G401 (cell line): Measurements from ENCODE around the gene KRT23. TPM values are rescaled to one million over a fixed set of nuclear protein-coding genes. Genes with fewer than 3 reads are reported as not detected.

Experiments used
- DNase-seq: peaks from one replicate; pipeline ENCODE4 v3.0.0-alpha.2; 2015; ENCODE audit warnings: low spot score
- in situ Hi-C: cut with HindIII; loops from 2 replicates; pipeline ENCODE4 v1.10.0; 2016; ENCODE audit warnings: low sequenced_read_pairs, mixed read lengths
- total RNA-seq: library from RNA; depleted of rRNA; stranded (reverse); fragments of >200 nt; shearing (Covaris generic); gene quantifications from 2 replicates; pipeline ENCODE4 v1.2.3, GENCODE V29; 2014; rRNA removed

KRT23 gene
- total RNA-seq, 1 experiment from 2014 or later: not detected

DNA sequence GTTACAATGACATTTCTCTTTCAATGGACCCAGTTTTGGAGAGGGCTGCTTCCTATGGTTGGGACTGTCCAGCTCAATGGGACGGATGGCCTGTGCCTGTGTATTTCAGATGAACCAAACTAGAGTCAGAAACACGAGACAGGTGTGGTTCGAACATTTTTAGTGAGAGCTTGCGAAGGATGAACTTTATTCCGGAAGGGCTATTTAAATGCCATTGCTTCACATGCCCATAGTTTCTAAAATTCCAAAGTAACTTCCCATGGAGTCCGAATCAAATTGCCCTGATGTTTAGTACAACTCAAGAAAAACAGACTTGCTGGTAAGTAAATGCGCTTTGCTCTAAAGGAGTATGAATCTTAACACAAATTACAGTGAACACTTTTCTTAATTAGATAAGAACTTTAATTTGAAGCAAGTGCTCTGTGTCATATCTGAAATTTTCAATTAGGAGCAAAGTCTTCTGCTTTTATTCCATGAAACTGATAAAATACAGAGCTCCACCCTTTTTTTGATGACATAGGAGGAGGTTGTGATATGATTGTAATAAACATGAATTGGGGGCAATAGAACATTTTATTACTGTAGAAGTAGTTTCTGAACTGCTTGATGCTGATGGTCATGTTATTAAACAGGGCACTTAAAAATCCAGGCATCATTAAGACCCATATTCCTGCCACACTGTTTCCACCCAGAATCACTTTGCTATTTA, 53.7 kb downstream of the KRT23 start:
- in situ Hi-C loops: no loop called here
- DNase-seq: no peak

DNA sequence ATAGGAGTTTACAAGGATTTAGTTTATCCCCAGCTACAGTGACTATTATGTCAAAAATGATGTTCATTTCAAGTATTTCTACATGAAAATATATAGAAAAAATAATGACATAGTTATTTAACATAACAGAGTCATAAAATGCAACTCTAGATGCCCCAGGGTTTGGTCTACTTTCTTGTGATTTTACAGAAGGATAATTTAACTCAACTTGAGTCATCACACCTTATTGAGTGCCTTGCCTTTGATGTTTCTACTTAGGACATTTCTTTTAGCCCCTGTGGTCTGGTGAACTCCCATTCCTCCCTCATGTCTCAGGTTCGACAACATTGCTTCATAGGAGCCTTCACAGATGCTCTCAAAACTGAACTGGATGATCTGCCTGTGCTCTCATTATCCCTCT, 54.4 kb downstream of the KRT23 start:
- no peak for DNase-seq
- in situ Hi-C loops: no loop called here

DNA sequence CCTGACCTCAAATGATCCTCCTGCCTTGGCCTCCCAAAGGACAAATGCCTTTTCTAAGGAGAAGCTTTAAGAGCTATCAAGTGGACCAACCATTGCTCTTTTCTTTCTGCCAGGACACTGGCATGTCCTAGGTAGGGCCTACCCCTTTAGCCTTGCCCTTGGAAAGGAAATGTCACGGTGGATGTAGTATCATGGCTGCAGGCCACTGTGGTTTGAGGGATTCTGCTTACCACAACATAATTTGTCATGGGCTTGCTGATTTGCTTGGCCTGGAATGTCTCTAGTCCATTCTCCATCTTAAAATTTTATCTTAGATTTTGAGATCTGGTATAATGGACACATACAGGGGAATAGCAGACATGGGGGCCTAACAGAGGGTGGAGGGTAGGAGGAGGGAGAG, 58.4 kb downstream of the KRT23 start:
- in situ Hi-C loops: no loop called here
- no peak for DNase-seq

DNA sequence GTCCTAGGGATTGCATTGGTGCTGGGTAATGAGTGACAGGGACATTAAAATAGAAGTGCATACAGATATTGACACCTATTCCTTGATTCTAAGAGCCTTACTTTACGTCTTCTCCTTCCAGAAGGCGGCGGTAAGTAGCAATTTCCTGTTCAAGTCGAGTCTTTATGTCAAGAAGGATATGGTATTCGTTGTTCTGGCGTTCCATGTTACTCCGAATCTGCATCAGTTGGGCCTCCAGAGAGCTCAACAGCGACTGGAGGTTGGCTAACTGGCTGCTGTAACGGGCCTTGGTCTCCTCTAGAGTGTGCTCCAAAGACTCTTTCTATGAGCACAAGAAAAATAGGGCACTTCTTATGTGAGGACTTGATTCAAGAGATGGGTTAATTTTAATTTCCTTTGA, 59.4 kb downstream of the KRT23 start:
- in situ Hi-C loops: no loop called here

DNA sequence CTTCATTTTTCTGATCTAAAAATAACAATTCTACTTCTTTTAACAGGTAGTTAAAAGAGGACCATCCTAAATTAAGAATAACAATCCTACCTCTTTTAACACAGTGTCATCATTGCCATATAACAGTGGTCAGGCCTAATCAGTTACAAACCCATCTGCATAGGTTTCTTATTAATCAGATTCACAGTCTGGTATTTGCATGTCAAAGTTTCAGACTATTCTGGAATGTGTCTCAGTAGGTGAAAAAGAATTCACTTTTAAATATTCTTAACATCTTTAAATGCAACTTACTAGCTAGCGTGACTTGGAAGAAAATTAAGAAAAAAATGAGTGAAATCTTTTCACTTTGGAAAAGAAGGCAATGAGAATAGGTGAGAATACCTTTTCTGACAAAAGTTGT, 63.6 kb downstream of the KRT23 start:
- in situ Hi-C loops: no loop called here
- DNase-seq: no peak

More for the DNA sequence above, 59.4 kb downstream of the KRT23 start:
- DNase-seq: no peak

DNA sequence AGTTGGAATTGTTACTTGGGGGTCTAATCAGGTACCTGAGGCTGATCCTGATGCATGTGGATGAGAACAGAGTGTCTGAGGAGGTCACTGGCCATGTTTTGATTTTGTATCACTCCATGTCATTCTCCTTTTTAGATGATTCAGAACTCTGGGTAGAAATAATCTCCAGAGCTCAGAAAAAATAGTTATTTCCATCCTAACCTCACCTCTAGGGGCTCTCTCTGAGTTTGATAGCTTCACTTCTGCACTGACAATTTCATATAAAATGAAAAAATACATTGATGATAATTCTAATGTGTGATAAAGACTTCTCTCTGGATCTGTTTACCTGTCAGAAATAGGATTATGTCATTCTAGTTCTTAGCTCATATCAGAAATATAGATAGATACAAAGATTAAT, 64.2 kb downstream of the KRT23 start:
- in situ Hi-C loops: no loop called here
- no peak for DNase-seq

Other genes starting within 250 kb of the KRT23 start
- not detected in 2 replicates for gene KRT24, start 233.9 kb downstream of the KRT23 start, total RNA-seq
- gene KRT25, start 182.3 kb downstream of the KRT23 start, total RNA-seq: not detected in 2 replicates
- not detected in 2 replicates for gene KRT26, start 165.4 kb downstream of the KRT23 start, total RNA-seq
- not detected in 2 replicates for gene KRT27, start 155.1 kb downstream of the KRT23 start, total RNA-seq
- gene KRT28, start 137.7 kb downstream of the KRT23 start, total RNA-seq: not detected in 2 replicates
- gene KRT10, start 115.0 kb downstream of the KRT23 start, total RNA-seq: 22.4 and 30.6 TPM in 2 replicates
- gene KRT12, start 70.4 kb downstream of the KRT23 start, total RNA-seq: not detected in 2 replicates
- gene KRT20, start 52.4 kb downstream of the KRT23 start, total RNA-seq: not detected in 2 replicates
- not detected in 2 replicates for gene KRT39, start 29.3 kb upstream of the KRT23 start, total RNA-seq
- not detected in 2 replicates for gene KRT40, start 46.7 kb upstream of the KRT23 start, total RNA-seq
- gene KRTAP3-3, start 56.5 kb upstream of the KRT23 start, total RNA-seq: not detected in 2 replicates
- gene KRTAP3-2, start 62.3 kb upstream of the KRT23 start, total RNA-seq: not detected in 2 replicates
- not detected in 2 replicates for gene KRTAP3-1, start 71.5 kb upstream of the KRT23 start, total RNA-seq
- not detected in 2 replicates for gene KRTAP1-5, start 89.6 kb upstream of the KRT23 start, total RNA-seq
- not detected in 2 replicates for gene KRTAP1-4, start 92.5 kb upstream of the KRT23 start, total RNA-seq
- not detected in 2 replicates for gene KRTAP1-3, start 97.2 kb upstream of the KRT23 start, total RNA-seq
- gene KRTAP1-1, start 103.8 kb upstream of the KRT23 start, total RNA-seq: not detected in 2 replicates
- not detected in 2 replicates for gene KRTAP2-1, start 109.7 kb upstream of the KRT23 start, total RNA-seq
- gene KRTAP2-2, start 117.6 kb upstream of the KRT23 start, total RNA-seq: not detected in 2 replicates
- gene KRTAP2-3, start 122.5 kb upstream of the KRT23 start, total RNA-seq: not detected in 2 replicates
- not detected in 2 replicates for gene KRTAP2-4, start 128.2 kb upstream of the KRT23 start, total RNA-seq
- gene KRTAP4-7, start 146.5 kb upstream of the KRT23 start, total RNA-seq: not detected in 2 replicates
- gene KRTAP4-8, start 160.5 kb upstream of the KRT23 start, total RNA-seq: not detected in 2 replicates
- gene KRTAP4-16, start 164.6 kb upstream of the KRT23 start, total RNA-seq: not detected in 2 replicates
- gene KRTAP4-9, start 167.7 kb upstream of the KRT23 start, total RNA-seq: not detected in 2 replicates
- not detected in 2 replicates for gene KRTAP4-11, start 180.7 kb upstream of the KRT23 start, total RNA-seq
- not detected in 2 replicates for gene KRTAP4-12, start 186.5 kb upstream of the KRT23 start, total RNA-seq
- gene KRTAP4-6, start 202.9 kb upstream of the KRT23 start, total RNA-seq: not detected in 2 replicates
- not detected in 2 replicates for gene KRTAP4-5, start 212.2 kb upstream of the KRT23 start, total RNA-seq
- not detected in 2 replicates for gene KRTAP4-4, start 223.1 kb upstream of the KRT23 start, total RNA-seq
- gene KRTAP4-3, start 230.6 kb upstream of the KRT23 start, total RNA-seq: not detected in 2 replicates
- gene KRTAP4-2, start 240.6 kb upstream of the KRT23 start, total RNA-seq: not detected in 2 replicates
- gene KRTAP4-1, start 247.3 kb upstream of the KRT23 start, total RNA-seq: not detected in 2 replicates